Activated naive CD4-positive, alpha-beta T cell treated with anti-CD3 and anti-CD28 coated beads, Interleukin-2, amount 50 U/mL, for 24 hours (primary cell): ENCODE data around the gene SPINT3.

Experiments
- H3K27ac Mint-ChIP-seq: one replicate; pipeline ENCODE4 v1.8.0; 2021; ENCODE audit warnings: mild to moderate bottlenecking, mixed read lengths
- H3K27me3 Mint-ChIP-seq: one replicate; pipeline ENCODE4 v1.8.0; 2021; ENCODE audit warnings: mixed read lengths
- H3K36me3 Mint-ChIP-seq: one replicate; pipeline ENCODE4 v1.8.0; 2021; ENCODE audit warnings: mixed read lengths
- H3K4me1 Mint-ChIP-seq: one replicate; pipeline ENCODE4 v1.8.0; 2021; ENCODE audit warnings: mixed read lengths
- H3K4me3 Mint-ChIP-seq: one replicate; pipeline ENCODE4 v1.8.0; 2021; ENCODE audit warnings: mild to moderate bottlenecking, mixed read lengths
- H3K9me3 Mint-ChIP-seq: one replicate; pipeline ENCODE4 v1.8.0; 2021; ENCODE audit warnings: mixed read lengths

The SPINT3 gene

DNA sequence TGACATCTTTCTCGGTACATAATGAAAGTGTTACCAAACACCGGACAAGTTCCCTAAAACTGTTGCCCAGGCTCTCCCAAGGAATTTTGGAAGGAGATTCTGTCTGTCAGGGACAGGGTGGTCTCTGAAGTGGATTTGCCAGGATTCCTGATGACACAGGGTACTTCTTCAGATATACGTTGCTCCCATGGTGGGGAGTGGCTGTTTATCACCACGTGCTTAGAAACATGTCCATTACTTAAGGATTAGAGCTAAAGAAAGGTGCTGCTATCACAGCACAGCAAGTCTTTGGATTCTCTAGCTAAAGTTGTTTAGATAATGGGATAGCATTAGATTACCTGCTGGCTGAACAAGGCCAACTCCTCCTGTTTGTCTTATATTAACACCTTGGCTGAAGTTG, 6.3 kb downstream of the SPINT3 start:
- peaks cover 16% of the 10 kb centered on the region for H3K27me3 Mint-ChIP-seq
- H3K4me3 Mint-ChIP-seq, result no peak overlapping the region
- H3K36me3 Mint-ChIP-seq, result no peaks in the 10 kb centered on the region
- no peaks in the 10 kb centered on the region for H3K4me1 Mint-ChIP-seq
- H3K27ac Mint-ChIP-seq, result no peak overlapping the region
- H3K9me3 Mint-ChIP-seq, result no peaks in the 10 kb centered on the region

DNA sequence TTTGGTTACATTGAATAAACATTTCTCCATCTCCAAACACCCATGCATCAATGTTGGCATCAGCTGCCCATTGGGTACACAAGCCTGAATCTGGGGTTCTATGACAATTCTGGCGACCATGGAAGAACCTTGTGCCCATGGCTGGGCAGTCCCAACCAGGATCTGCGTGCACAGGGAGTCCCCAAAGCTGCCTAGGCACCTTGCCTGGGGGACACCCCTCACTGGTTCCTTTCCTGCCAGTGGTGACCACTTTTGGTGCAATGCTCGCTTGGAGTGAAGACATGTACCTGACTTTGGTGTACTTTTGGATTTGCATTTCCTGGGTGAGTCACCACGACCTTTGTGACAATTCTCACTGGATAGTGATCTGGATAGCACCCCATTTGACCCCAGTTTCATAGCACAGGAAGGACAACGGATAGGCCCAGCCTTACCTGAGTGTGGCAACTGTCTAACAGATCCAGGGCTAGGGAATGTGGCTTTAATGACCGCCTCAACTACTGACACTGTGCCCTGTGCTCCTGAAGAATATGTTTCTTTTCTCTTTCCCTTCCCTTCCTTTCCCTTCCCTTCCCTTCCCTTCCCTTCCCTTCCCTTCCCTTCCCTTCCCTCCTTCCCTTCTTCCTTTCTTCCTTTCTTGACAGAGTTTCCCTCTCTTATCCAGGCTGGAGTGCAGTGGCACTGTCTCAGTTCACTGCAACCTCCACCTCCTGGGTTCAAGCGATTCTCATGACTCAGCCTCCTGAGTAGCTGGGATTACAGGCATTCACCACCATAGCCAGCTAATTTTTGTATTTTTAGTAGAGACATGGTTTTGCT, 7.1 kb downstream of the SPINT3 start:
- Mint-ChIP-seq H3K36me3 (no peaks in the 10 kb centered on the region), H3K27me3 (peaks cover 19% of the 10 kb centered on the region), H3K27ac (no peak overlapping the region), H3K4me3 (no peak overlapping the region), H3K4me1 (no peaks in the 10 kb centered on the region), H3K9me3 (no peaks in the 10 kb centered on the region)

DNA sequence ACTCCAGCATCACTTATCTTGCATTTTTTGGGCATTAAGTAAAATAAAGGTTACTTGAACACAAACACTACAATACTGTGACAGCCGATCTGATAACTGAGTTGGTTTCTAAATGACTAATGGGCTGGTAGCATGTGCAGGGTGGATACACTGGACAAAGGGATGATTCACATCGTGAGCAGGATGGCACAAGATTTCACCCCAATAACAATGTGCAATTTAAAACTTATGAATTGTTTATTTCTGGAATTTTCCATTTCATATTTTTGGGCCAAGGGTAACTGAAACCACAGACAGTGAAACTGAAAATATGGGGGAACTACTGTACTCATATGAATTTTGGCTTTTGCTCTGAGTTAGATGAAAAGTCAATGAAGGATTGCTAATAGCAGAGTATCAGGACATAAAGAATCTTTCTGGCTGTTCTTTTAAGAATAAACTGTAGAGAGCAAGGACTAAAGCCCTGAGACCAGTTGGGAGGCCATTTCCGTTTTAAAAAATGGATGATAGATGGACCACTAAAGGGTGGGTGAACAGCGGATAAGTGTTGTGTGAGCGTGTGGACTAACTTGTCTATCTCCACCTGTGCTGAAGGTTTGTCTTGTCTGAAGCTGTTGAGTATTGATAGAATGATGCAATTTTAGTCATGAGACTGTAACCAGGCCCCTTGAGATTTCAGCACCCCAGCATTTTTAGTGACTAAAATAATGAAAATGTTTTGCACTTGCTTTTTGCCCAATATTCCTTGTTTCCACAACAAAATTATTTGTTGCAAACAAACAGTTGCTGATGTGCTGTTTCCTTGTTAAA, 8.2 kb downstream of the SPINT3 start:
- peak overlapping the region; percentile 21 for H3K27ac Mint-ChIP-seq
- H3K9me3 Mint-ChIP-seq, result no peaks in the 10 kb centered on the region
- H3K27me3 Mint-ChIP-seq, result peaks cover 19% of the 10 kb centered on the region
- H3K4me1 Mint-ChIP-seq, result no peaks in the 10 kb centered on the region
- H3K36me3 Mint-ChIP-seq, result no peaks in the 10 kb centered on the region
- no peak overlapping the region for H3K4me3 Mint-ChIP-seq

DNA sequence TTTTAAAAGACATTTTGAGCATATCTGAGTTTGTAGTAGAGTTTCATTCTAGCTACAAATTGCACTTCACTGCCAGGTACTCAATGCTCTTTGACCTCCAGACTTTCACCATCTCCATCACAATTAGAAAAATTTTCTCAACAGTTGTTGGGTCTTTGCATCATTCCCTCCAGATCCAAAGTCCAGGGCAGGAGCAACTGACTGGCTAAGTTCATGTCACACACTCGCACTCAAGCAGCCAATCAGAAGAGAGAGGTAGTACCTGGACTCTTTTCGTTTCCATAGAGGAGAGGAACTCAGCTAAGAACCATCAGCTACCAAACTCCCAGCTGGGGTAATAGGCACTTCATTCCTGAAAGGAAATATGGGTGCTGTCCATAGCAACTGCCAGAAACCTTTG, 9.0 kb downstream of the SPINT3 start:
- Mint-ChIP-seq H3K36me3 (no peaks in the 10 kb centered on the region), H3K4me3 (no peak overlapping the region)

DNA sequence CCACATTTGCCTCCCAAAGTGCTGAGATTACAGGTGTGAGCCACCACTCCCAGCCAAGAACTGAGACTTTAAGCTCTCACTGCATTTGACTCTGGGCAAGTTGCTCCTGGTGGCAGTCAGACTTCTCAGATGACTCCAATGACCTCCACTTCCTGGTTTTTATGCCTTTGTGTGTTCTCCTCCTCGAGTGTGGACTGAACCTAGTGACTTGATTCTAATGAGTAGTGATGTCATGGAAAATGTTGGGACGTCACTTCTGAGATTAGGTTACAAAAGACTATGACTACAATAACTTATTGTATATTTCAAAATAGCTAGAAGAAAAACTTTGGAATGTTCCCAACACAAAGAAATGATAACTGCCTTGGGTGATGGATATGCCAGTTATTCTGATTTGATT, 12.0 kb downstream of the SPINT3 start:
- Mint-ChIP-seq H3K27ac (no peak overlapping the region), H3K27me3 (peaks cover 27% of the 10 kb centered on the region), H3K9me3 (no peaks in the 10 kb centered on the region)

More for the DNA sequence above, 9.0 kb downstream of the SPINT3 start:
- Mint-ChIP-seq H3K9me3 (no peaks in the 10 kb centered on the region), H3K4me1 (no peaks in the 10 kb centered on the region), H3K27ac (no peak overlapping the region), H3K27me3 (peaks cover 21% of the 10 kb centered on the region)

DNA sequence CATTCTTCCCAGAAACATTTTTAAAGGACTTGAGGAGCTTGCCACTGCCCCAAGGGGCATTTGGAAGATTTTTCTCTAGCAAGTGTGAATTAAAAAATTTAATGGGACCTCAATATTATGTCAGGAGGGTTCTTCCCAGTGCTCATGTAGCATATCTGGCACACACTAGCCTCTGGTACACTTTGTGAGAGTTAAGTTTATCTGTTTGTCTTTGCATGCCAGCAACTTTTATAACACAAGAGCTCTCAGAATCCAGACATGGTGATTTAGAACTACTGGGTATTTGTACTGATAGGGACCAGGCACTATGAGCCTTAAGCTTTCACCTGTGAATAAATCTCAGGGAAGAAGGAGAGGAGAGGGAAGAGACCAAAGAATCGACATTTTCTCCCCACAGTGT, 12.9 kb downstream of the SPINT3 start:
- H3K4me1 Mint-ChIP-seq, result no peaks in the 10 kb centered on the region
- H3K27ac Mint-ChIP-seq, result no peak overlapping the region
- peaks cover 30% of the 10 kb centered on the region for H3K27me3 Mint-ChIP-seq
- H3K9me3 Mint-ChIP-seq, result no peaks in the 10 kb centered on the region
- H3K4me3 Mint-ChIP-seq, result no peak overlapping the region
- H3K36me3 Mint-ChIP-seq, result no peaks in the 10 kb centered on the region

More for the DNA sequence above, 12.0 kb downstream of the SPINT3 start:
- Mint-ChIP-seq H3K36me3 (no peaks in the 10 kb centered on the region), H3K4me3 (no peak overlapping the region), H3K4me1 (no peaks in the 10 kb centered on the region)

DNA sequence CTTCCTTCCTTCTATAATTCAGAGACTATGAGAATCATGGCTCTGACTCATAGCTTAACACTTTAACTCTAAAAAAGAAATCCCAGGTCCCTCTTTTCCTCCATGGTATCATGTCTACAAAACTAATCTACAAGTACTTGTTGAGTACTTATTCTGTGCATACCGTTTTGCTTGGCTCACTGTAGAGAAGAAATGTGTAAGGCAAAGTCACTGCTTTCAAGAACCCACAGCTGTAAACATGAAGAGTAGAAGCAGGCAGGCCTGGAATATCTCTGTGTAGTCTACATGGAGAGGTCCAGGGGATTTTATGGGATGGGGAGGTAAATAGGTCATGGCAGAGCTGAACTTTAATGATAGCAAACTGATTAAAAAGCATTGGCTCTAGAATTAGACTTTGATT, 13.8 kb downstream of the SPINT3 start:
- Mint-ChIP-seq H3K4me3 (no peak overlapping the region), H3K27me3 (peaks cover 30% of the 10 kb centered on the region), H3K4me1 (no peaks in the 10 kb centered on the region), H3K9me3 (no peaks in the 10 kb centered on the region), H3K27ac (no peak overlapping the region), H3K36me3 (no peaks in the 10 kb centered on the region)

DNA sequence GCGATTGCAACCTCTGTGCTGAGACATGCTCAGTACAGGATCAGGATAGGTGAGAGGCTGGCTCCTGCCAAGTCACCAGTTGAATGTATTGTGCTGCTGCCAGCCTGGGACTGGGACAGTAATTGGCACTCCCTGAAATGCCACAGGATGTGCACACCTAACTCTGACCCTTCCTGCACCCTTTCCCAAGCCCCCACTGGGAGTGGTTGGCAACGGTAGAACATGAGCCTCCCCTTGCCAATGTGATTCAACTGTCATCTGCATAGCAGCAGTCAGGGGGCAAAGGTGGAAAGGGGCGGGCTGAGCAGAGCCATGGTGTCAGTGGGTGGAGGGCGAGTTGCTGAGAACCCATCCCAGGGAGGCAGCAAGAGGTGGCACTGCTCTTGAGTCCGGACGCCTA, 15.4 kb downstream of the SPINT3 start:
- no peak overlapping the region for H3K4me3 Mint-ChIP-seq
- no peaks in the 10 kb centered on the region for H3K9me3 Mint-ChIP-seq
- H3K27ac Mint-ChIP-seq, result no peak overlapping the region

DNA sequence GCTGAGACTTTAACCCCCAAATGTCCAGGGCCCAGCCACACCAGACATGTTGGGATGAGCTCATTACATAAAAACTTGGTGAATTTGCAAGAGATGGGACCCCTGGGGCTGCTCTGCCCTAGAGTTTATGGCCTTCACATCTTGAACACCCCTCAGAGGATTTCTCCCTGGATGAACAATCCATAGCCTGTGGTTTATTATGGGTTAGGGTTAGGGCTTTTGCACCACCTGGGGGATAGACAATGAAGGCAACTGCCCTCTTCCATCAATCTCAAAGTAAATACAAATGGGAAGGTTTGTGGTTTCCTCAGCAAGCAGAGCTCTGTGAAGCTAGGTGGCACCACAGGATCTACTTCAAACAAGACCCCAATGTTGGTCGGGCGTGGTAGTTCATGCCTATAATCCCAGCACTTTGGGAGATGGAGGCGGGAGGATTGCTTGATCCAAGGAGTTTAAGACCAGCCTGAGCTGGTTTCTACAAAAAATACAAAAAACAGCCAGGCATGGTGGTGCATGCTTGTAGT, 17.4 kb downstream of the SPINT3 start:
- no peaks in the 10 kb centered on the region for H3K4me1 Mint-ChIP-seq
- no peaks in the 10 kb centered on the region for H3K9me3 Mint-ChIP-seq
- peaks cover 20% of the 10 kb centered on the region for H3K27me3 Mint-ChIP-seq
- no peaks in the 10 kb centered on the region for H3K36me3 Mint-ChIP-seq
- H3K4me3 Mint-ChIP-seq, result no peak overlapping the region
- H3K27ac Mint-ChIP-seq, result no peak overlapping the region

More for the DNA sequence above, 15.4 kb downstream of the SPINT3 start:
- Mint-ChIP-seq H3K27me3 (peaks cover 23% of the 10 kb centered on the region), H3K36me3 (no peaks in the 10 kb centered on the region), H3K4me1 (no peaks in the 10 kb centered on the region)

DNA sequence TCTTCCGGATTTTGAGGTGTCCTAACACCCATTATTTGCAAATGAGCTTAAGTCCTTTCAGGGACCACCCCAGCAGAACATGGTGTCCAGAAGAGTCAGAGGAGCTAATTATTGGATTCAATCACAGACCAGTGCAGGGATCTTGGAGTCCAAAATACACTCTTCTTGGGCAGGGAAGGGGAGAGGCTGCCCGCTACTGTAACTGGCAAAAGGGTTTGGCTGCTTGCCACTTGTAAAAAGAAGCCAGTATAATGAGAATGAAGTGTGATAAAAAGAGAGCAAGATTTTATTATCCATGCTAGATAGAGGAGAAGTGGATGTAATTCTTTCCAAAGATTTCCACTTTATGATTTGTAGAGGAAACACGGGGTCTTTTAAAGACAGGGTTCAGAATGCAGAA, 19.3 kb downstream of the SPINT3 start:
- Mint-ChIP-seq H3K36me3 (no peaks in the 10 kb centered on the region), H3K27ac (no peak overlapping the region), H3K4me1 (no peaks in the 10 kb centered on the region), H3K27me3 (peaks cover 14% of the 10 kb centered on the region), H3K9me3 (no peaks in the 10 kb centered on the region), H3K4me3 (no peak overlapping the region)

DNA sequence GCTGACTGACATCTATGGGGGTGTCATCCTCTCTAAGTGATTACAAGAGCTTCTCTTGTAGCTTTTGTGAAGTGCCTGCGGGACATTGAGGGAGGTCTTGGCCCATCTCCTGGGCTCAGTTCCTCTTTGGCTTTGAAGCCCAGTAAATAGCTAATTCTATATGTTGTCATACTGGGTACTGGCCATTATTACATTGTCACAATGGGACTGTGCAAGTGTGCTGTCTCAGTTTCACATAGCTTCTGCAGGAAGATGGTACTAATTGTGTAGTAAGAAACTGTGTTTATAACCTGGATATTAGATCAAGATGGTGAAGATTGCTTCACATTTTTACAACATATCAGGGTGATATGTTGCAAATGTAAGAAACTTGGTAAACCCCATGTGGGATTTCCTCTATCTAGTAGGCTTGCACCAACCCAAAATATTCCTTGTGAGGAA, 19.9 kb downstream of the SPINT3 start:
- Mint-ChIP-seq H3K27me3 (peaks cover 12% of the 10 kb centered on the region), H3K36me3 (no peaks in the 10 kb centered on the region), H3K4me3 (no peak overlapping the region), H3K4me1 (no peaks in the 10 kb centered on the region), H3K9me3 (no peaks in the 10 kb centered on the region), H3K27ac (no peak overlapping the region)

DNA sequence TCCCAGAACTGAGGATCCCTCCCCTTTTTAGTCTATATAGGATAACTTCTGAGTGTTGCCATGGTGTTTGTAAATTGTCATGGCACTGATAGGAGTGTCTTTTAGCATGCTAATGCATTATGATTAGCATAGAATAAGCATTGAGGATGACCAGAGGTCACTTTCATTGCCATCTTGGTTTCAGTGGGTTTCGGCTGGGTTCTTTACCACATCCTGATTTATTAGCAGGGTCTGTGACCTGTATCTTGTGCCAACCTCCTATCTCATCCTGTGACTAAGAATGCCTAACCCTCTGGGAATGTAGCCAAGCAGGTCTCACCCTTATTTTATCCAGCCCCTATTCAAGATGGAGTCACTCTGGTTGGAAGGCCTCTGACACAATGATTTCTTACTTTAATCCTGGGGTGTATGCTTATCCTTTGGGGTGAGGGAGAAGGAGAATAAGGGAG, 26.3 kb downstream of the SPINT3 start:
- Mint-ChIP-seq H3K27me3 (peaks cover 12% of the 10 kb centered on the region), H3K9me3 (no peaks in the 10 kb centered on the region), H3K4me3 (no peak overlapping the region), H3K4me1 (no peaks in the 10 kb centered on the region), H3K27ac (no peak overlapping the region), H3K36me3 (no peaks in the 10 kb centered on the region)

DNA sequence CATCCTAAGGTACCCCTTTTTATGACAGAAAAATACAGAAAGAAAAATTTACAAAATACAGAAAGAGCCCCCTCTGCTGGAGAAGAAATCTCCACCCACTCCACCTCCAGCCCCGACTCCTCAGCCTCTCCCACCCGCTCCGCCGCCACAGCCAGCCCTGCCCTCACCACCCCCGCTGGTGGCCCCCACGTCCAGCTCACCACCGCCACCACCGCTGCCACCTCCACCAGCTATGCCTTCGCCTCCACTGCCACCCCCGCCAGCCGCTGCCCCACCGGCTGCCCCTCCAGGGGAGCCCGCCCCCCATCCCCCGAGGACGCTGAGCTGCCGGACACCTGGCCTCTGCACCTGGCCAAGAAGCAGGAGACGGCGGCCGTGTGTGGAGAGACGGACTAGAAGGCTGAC, 28.2 kb downstream of the SPINT3 start:
- Mint-ChIP-seq H3K27me3 (peaks cover 10% of the 10 kb centered on the region), H3K4me3 (no peak overlapping the region), H3K27ac (no peak overlapping the region), H3K36me3 (no peaks in the 10 kb centered on the region), H3K4me1 (no peaks in the 10 kb centered on the region), H3K9me3 (no peaks in the 10 kb centered on the region)

DNA sequence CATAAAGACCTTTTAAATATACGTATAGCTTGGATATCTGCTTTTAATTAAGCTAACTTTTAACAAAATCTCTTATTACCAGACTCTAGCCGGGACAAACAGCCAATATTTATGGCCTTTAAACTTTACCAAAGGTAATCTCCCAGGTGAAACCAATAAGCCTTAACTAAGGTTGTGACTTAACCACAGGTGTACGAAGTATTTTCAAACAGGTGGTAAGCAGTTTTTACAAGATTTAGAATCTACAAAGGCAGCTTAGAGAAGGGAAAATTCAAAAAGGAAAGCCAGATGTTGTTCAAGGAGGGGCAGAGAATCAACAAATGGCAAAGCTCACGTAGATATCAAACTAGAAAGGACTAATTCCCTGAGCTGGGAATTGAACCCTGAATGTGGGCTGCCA, 30.0 kb downstream of the SPINT3 start:
- Mint-ChIP-seq H3K36me3 (no peaks in the 10 kb centered on the region), H3K27me3 (peaks cover 11% of the 10 kb centered on the region)

DNA sequence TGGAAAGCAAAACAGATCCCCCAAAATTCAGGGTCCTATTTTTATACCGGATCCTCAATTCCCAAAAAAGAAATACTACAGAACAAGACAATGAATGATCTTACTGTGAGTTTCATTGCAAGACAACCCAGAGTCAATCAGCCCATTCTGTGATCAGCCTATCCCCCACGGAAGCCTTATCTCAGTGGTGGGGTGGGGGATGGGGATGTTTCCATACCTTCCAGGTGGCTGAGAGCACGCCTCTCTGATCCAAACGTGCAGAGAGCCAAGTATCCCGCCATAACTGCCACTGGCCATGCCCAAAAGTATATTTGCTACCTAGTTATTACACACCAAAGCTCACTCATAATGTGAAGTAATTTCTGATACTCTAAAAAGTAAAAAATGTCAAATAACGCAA, 30.7 kb downstream of the SPINT3 start:
- no peak overlapping the region for H3K27ac Mint-ChIP-seq
- H3K9me3 Mint-ChIP-seq, result no peaks in the 10 kb centered on the region
- H3K4me3 Mint-ChIP-seq, result no peak overlapping the region
- no peaks in the 10 kb centered on the region for H3K36me3 Mint-ChIP-seq
- H3K27me3 Mint-ChIP-seq, result peaks cover 11% of the 10 kb centered on the region
- no peaks in the 10 kb centered on the region for H3K4me1 Mint-ChIP-seq

More for the DNA sequence above, 30.0 kb downstream of the SPINT3 start:
- Mint-ChIP-seq H3K4me3 (no peak overlapping the region), H3K9me3 (no peaks in the 10 kb centered on the region), H3K4me1 (no peaks in the 10 kb centered on the region), H3K27ac (no peak overlapping the region)

DNA sequence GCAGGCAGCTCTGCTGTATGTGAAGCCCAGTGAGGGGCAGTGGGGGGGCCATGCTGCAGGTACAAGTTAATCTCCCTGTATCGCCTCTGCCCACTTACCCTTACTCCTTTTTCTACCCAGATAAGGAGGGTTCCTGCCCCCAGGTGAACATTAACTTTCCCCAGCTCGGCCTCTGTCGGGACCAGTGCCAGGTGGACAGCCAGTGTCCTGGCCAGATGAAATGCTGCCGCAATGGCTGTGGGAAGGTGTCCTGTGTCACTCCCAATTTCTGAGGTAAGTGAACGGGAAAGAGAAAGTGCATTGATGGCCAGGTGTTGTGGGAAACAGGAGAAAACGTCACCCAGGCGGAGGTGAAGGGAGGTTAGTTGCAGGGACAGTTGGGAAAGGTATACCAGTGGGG, 35.6 kb downstream of the SPINT3 start:
- Mint-ChIP-seq H3K9me3 (no peaks in the 10 kb centered on the region), H3K4me3 (no peak overlapping the region), H3K36me3 (no peaks in the 10 kb centered on the region), H3K27ac (no peak overlapping the region), H3K4me1 (no peaks in the 10 kb centered on the region), H3K27me3 (peaks cover 8% of the 10 kb centered on the region)
